Measurements from ENCODE around the gene PRKCH.

GRCh38 chr14:61526405-61527312, 205.3 kb downstream of the PRKCH start:
- TF ChIP-seq POLR2A (IDR thresholded peaks at IDR 0.05; ENCODE audit: low read length): no peak
- no peak for TF ChIP-seq GATA1 (IDR thresholded peaks at IDR 0.05; ENCODE audit: low read depth, low read length)
